Rectal smooth muscle tissue (tissue), 1 donor: ENCODE results near the gene SYT2.
"Not testable (repeated sequence)": the region's sequence is repeated elsewhere in the genome, so short reads cannot be mapped to it uniquely, and the experiment has no call there.

Experiments used
- H3K27ac ChIP-seq: one replicate; pipeline ENCODE4 v1.7.0; 2013; ENCODE audit warnings: low read depth, low read length, inconsistent platforms
- H3K27me3 ChIP-seq: one replicate; pipeline ENCODE4 v1.7.0; 2013; ENCODE audit warnings: low read length; ENCODE audit not compliant: control insufficient read depth, insufficient read depth
- H3K36me3 ChIP-seq: one replicate; pipeline ENCODE4 v1.7.0; 2013; ENCODE audit warnings: low read length; ENCODE audit not compliant: control insufficient read depth, insufficient read depth
- H3K4me1 ChIP-seq: one replicate; pipeline ENCODE4 v1.7.0; 2013; ENCODE audit warnings: low read length; ENCODE audit not compliant: control insufficient read depth, insufficient read depth
- H3K4me3 ChIP-seq: one replicate; pipeline ENCODE4 v1.7.0; 2013; ENCODE audit warnings: low read length
- H3K9ac ChIP-seq: one replicate; pipeline ENCODE4 v1.7.0; 2013; ENCODE audit warnings: low read length

The SYT2 gene

GRCh38 chr1:202545647-202546303 is 164.5 kb downstream of the SYT2 start:
- H3K27me3 ChIP-seq, H3K36me3 ChIP-seq, H3K4me1 ChIP-seq, H3K9ac ChIP-seq: not testable (repeated sequence)
- Histone ChIP-seq H3K4me3 (peak overlapping the region; percentile 36), H3K27ac (peak overlapping the region; percentile 86)

GRCh38 chr1:202544766-202545449 is 165.3 kb downstream of the SYT2 start:
- not testable (repeated sequence) for H3K9ac ChIP-seq, H3K36me3 ChIP-seq, H3K4me1 ChIP-seq, H3K27me3 ChIP-seq
- peak overlapping the region; percentile 86 for H3K27ac ChIP-seq
- peak overlapping the region; percentile 37 for H3K4me3 ChIP-seq

GRCh38 chr1:202543537-202543936 is 166.7 kb downstream of the SYT2 start:
- peak overlapping the region; percentile 50 for H3K4me3 ChIP-seq
- H3K27me3 ChIP-seq, H3K36me3 ChIP-seq, H3K4me1 ChIP-seq, H3K9ac ChIP-seq: not testable (repeated sequence)
- peak overlapping the region; percentile 86 for H3K27ac ChIP-seq

- peak overlapping the region; percentile 24 for H3K4me3 ChIP-seq
- H3K4me1 ChIP-seq, H3K9ac ChIP-seq, H3K36me3 ChIP-seq, H3K27me3 ChIP-seq: not testable (repeated sequence)
- peak overlapping the region; percentile 86 for H3K27ac ChIP-seq
Measured at GRCh38 chr1:202542415-202542814, 167.8 kb downstream of the SYT2 start.

- not testable (repeated sequence) for H3K9ac ChIP-seq, H3K36me3 ChIP-seq, H3K27me3 ChIP-seq, H3K4me1 ChIP-seq
- H3K27ac ChIP-seq: peak overlapping the region; percentile 86
- peak overlapping the region; percentile 51 for H3K4me3 ChIP-seq
Measured at GRCh38 chr1:202540858-202541257, 169.4 kb downstream of the SYT2 start.
